Caco-2 (cell line): ENCODE results near the gene DCBLD2. TPM values are rescaled to one million over a fixed set of nuclear protein-coding genes. Genes with fewer than 3 reads are reported as not detected.

Experiments
- BruUV-seq: library from RNA; stranded (reverse); fragments of 400-500 nt; replicated peaks from 2 replicates; lab custom pipeline; 2021; lab: Mats Ljungman, UMichigan
- CTCF ChIA-PET: fragments of 300-600 bp; sonication (Branson Sonifier 250); formaldehyde crosslinking; loops from one replicate; lab custom pipeline; 2022; ENCODE audit warnings: antibody characterized with exemption; lab: Charles Lee
- POLR2A ChIA-PET: fragments of 300-600 bp; sonication (Branson Sonifier 250); formaldehyde crosslinking; loops from one replicate; lab custom pipeline; 2022; ENCODE audit warnings: antibody characterized with exemption; lab: Charles Lee
- DNase-seq, 2 experiments: peaks; one replicate each; pipeline versions ENCODE4 v3.0.0 to v3.0.0-alpha.2; 2020 to 2022
- H3K27me3 ChIP-seq: replicated peaks from 2 replicates; pipeline ENCODE4 v1.6.0; 2011; ENCODE audit warnings: low read length; ENCODE audit not compliant: control insufficient read depth, insufficient read depth
- H3K36me3 ChIP-seq: 2 replicates; pipeline ENCODE4 v1.5.1; 2011; ENCODE audit warnings: low read length; ENCODE audit not compliant: control insufficient read depth, insufficient read depth
- H3K4me1 ChIP-seq: fragments of 250-450 bp; sonication (Bioruptor Pico); 2 replicates; pipeline ENCODE4 v1.5.1; 2020; ENCODE audit warnings: mild to moderate bottlenecking
- H3K4me3 ChIP-seq: 2 replicates; pipeline ENCODE4 v1.5.1; 2011; ENCODE audit warnings: low read depth, mild to moderate bottlenecking, control low read depth, low read length
- H3K9me3 ChIP-seq: fragments of 250-450 bp; sonication (Bioruptor Pico); 2 replicates; pipeline ENCODE4 v1.5.1; 2020; ENCODE audit warnings: mild to moderate bottlenecking, moderate library complexity
- H3K27ac Mint-ChIP-seq: one replicate; pipeline ENCODE4 v1.8.0; 2022; ENCODE audit warnings: mixed read lengths; ENCODE audit not compliant: unreplicated experiment
- H3K27me3 Mint-ChIP-seq: one replicate; pipeline ENCODE4 v1.8.0; 2022; ENCODE audit warnings: mixed read lengths; ENCODE audit not compliant: insufficient read depth, unreplicated experiment
- H3K36me3 Mint-ChIP-seq: one replicate; pipeline ENCODE4 v1.8.0; 2022; ENCODE audit warnings: mild to moderate bottlenecking, mixed read lengths; ENCODE audit not compliant: insufficient read depth, unreplicated experiment
- H3K4me1 Mint-ChIP-seq: one replicate; pipeline ENCODE4 v1.8.0; 2022; ENCODE audit warnings: low read depth, mixed read lengths; ENCODE audit not compliant: unreplicated experiment
- H3K4me3 Mint-ChIP-seq: one replicate; pipeline ENCODE4 v1.8.0; 2022; ENCODE audit warnings: mild to moderate bottlenecking, moderate library complexity, mixed read lengths; ENCODE audit not compliant: unreplicated experiment
- H3K9me3 Mint-ChIP-seq: one replicate; pipeline ENCODE4 v1.8.0; 2022; ENCODE audit warnings: mixed read lengths; ENCODE audit not compliant: unreplicated experiment
- intact Hi-C: fragments of 100-400 bp; cut with micrococcal nuclease; formaldehyde crosslinking; loops from one replicate; pipeline ENCODE4 v1.10.0; 2022; ENCODE audit not compliant: unreplicated experiment
- total RNA-seq: library from RNA; stranded (reverse); gene quantifications from 2 replicates; pipeline ENCODE4 v1.2.3, GENCODE V29; 2022
- TF ChIP-seq, protein P1 (sequence below), 2 experiments: fragments of 200-600 bp in 1 of 2; IDR thresholded peaks; 1 replicate in 1 of 2; 2 replicates in 1 of 2; pipeline versions ENCODE4 v1.5.1 to v1.8.0; 2011 to 2022; ENCODE audit warnings: antibody characterized with exemption in 1 of 2, control low read depth in 1 of 2, inconsistent platforms in 1 of 2, low read depth in 1 of 2, low read length in 1 of 2, mild to moderate bottlenecking in 1 of 2, moderate library complexity in 1 of 2; ENCODE audit not compliant: insufficient read depth in 1 of 2, severe bottlenecking in 1 of 2, unreplicated experiment in 1 of 2

The DCBLD2 gene
- total RNA-seq, 1 experiment from 2014 or later = 53.0 TPM

DNA sequence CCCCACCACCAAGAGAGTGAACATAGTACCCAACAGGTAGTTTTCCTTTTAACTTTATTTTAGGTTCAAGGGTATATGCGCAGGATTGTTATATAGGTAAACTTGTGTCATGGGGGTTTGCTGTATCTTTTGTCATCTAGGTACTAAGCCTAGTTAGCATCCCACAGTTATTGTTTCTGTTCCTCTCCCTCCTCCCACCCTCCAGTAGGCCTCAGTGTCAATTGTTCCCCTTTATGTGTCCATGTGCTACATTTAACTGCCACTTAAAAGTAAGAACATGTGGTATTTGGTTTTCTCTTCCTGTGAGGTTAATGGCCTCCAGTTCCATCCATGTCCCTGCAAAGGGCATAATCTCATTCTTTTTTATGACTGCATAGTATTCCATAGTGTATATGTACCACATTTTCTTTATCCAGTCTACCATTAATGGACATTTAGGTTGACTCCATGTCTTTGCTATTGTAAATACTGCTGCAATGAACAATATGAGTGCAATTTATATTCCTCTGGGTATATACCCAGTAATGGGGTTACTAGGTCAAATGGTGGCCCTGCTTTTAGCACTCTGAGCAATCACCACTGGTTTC lies 72.2 kb downstream of the DCBLD2 start:
- intact Hi-C loops = no loop called here
- BruUV-seq = no TSS peak
- Histone ChIP-seq H3K4me1 (peaks cover 17% of the 10 kb centered on the region), H3K9me3 (peaks cover 9% of the 10 kb centered on the region; the same call in 1 of the 2 replicates), H3K27me3 (no peaks in the 10 kb centered on the region), H3K4me3 (no peak overlapping the region), H3K36me3 (0 out of 2 replicates have a peak, but pooled peaks cover 1% of the 10 kb centered on the region)
- H3K9me3 Mint-ChIP-seq = peaks cover 36% of the 10 kb centered on the region
- H3K27ac Mint-ChIP-seq = no peak overlapping the region
- no peaks in the 10 kb centered on the region for H3K27me3 Mint-ChIP-seq
- peaks cover 11% of the 10 kb centered on the region for H3K4me1 Mint-ChIP-seq
- POLR2A ChIA-PET = no interaction called here
- CTCF ChIA-PET = no interaction called here
- H3K36me3 Mint-ChIP-seq = peaks cover 35% of the 10 kb centered on the region
- TF ChIP-seq, protein P1, sequence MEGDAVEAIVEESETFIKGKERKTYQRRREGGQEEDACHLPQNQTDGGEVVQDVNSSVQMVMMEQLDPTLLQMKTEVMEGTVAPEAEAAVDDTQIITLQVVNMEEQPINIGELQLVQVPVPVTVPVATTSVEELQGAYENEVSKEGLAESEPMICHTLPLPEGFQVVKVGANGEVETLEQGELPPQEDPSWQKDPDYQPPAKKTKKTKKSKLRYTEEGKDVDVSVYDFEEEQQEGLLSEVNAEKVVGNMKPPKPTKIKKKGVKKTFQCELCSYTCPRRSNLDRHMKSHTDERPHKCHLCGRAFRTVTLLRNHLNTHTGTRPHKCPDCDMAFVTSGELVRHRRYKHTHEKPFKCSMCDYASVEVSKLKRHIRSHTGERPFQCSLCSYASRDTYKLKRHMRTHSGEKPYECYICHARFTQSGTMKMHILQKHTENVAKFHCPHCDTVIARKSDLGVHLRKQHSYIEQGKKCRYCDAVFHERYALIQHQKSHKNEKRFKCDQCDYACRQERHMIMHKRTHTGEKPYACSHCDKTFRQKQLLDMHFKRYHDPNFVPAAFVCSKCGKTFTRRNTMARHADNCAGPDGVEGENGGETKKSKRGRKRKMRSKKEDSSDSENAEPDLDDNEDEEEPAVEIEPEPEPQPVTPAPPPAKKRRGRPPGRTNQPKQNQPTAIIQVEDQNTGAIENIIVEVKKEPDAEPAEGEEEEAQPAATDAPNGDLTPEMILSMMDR (IDR thresholded peaks at IDR 0.05; ENCODE audit: insufficient read depth in 1 of 2, low read depth in 1 of 2, low read length in 1 of 2, severe bottlenecking in 1 of 2, unreplicated experiment in 1 of 2) = no peak
- no peak for DNase-seq
- H3K4me3 Mint-ChIP-seq = no peak overlapping the region

DNA sequence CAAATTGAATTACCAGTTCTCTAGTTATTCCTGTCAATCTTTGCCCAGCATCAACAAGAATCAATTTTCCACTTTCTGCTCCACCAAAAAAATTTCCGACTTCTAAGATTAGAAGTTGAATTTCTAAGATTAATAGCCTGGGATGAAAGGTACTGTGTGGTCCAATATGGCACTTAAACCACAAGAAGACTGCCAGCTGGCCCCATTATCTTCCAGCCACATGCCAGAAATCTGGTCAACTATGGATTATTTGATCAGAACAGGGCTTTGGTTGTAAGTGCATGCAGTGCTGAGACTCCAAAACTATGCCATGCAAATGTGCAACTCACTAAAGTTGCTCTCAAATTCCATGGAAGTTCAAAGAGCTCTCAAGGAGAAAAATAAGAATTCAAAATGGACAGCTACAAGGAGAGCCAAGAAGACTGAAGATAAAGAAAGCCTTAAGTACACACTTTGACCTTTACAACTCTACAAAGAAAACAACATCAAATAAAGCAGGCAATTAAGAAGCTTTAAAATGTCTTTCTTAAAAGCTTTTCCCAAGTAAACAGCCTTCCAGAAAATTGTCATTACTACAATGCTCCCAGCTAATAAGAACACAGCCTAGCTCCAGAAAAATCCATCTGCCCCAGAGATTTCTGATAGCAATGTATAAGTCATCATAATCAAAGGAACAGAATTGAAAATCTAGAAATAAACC lies 74.1 kb downstream of the DCBLD2 start:
- intact Hi-C loops = loop anchor here (1.0 kb wide), 1 partner anchor 74 kb away; the partner anchor contains the start of gene DCBLD2
- TF ChIP-seq, protein P1 (IDR thresholded peaks at IDR 0.05; ENCODE audit: insufficient read depth in 1 of 2, low read depth in 1 of 2, low read length in 1 of 2, severe bottlenecking in 1 of 2, unreplicated experiment in 1 of 2) = no peak
- Mint-ChIP-seq H3K27me3 (no peaks in the 10 kb centered on the region), H3K4me1 (peaks cover 11% of the 10 kb centered on the region), H3K9me3 (peaks cover 24% of the 10 kb centered on the region), H3K36me3 (peaks cover 28% of the 10 kb centered on the region), H3K4me3 (no peak overlapping the region), H3K27ac (peak overlapping the region; percentile 29)
- H3K4me1 ChIP-seq = peaks cover 17% of the 10 kb centered on the region
- BruUV-seq = no TSS peak
- no peaks in the 10 kb centered on the region for H3K36me3 ChIP-seq
- H3K9me3 ChIP-seq = peaks cover 5% of the 10 kb centered on the region; the same call in 1 of the 2 replicates
- POLR2A ChIA-PET = no interaction called here
- peak; percentile 9 to 30 for DNase-seq
- H3K4me3 ChIP-seq = no peak overlapping the region
- no peaks in the 10 kb centered on the region for H3K27me3 ChIP-seq
- CTCF ChIA-PET = interaction anchor here (0.5 to 2.3 kb wide), 5 partner anchors 10 to 167 kb away, joined by 4 to 11 read pairs (median 7); partner anchors contain the start of gene DCBLD2

DNA sequence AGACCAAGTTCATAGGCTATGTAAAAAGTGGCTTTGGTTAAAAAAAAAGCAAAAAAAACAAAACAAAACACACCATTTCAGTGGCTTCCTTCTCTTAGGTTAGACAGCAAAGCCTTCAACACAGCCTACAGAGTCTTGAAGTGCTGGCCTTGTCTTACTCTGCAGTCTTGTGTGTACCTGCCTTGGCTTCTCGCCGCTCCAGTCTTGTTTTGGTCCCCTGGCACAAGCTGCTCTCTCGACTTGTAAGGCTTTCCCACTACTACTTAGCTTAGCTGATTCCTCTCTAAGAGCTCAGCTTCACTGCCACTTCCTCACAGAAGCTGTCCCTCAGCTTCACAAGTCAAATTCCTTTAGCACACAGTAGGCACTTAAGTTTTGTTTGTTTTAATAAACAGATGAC lies 75.4 kb downstream of the DCBLD2 start:
- TF ChIP-seq, protein P1 (IDR thresholded peaks at IDR 0.05; ENCODE audit: insufficient read depth in 1 of 2, low read depth in 1 of 2, low read length in 1 of 2, severe bottlenecking in 1 of 2, unreplicated experiment in 1 of 2) = no peak
- Histone ChIP-seq H3K36me3 (no peaks in the 10 kb centered on the region), H3K9me3 (peaks cover 5% of the 10 kb centered on the region; the same call in 1 of the 2 replicates), H3K4me1 (peaks cover 17% of the 10 kb centered on the region), H3K4me3 (no peak overlapping the region), H3K27me3 (no peaks in the 10 kb centered on the region)
- no peak for DNase-seq
- no TSS peak for BruUV-seq
- ChIA-PET CTCF (interaction anchor here (2.3 kb wide), 1 partner anchor 9 kb away, joined by 9 read pairs; no protein-coding TSS in a partner anchor), POLR2A (interaction anchor here (0.6 kb wide), 1 partner anchor 303 kb away, joined by 4 read pairs; the partner anchor contains the start of gene CLDND1)
- H3K4me3 Mint-ChIP-seq = no peak overlapping the region
- peaks cover 11% of the 10 kb centered on the region for H3K4me1 Mint-ChIP-seq
- H3K27ac Mint-ChIP-seq = no peak overlapping the region
- intact Hi-C loops = no loop called here
- peaks cover 18% of the 10 kb centered on the region for H3K36me3 Mint-ChIP-seq
- H3K27me3 Mint-ChIP-seq = no peaks in the 10 kb centered on the region
- peaks cover 11% of the 10 kb centered on the region for H3K9me3 Mint-ChIP-seq
